Activated T-cell treated with anti-CD3 and anti-CD28 coated beads for 24 hours (primary cell): ENCODE measurements around the gene PSG4.
"Not testable (repeated sequence)": the region's sequence is repeated elsewhere in the genome, so short reads cannot be mapped to it uniquely, and the experiment has no call there.

Experiments used
- DNase-seq: peaks from one replicate; pipeline ENCODE4 v3.0.0-alpha.2; 2020; ENCODE audit warnings: low read depth

PSG4 gene

GRCh38 chr19:43198686-43199419, 6.6 kb downstream of the PSG4 start:
- not testable (repeated sequence) for DNase-seq

GRCh38 chr19:43197666-43198397, 7.6 kb downstream of the PSG4 start:
- DNase-seq, result not testable (repeated sequence)

GRCh38 chr19:43194397-43194796, 11.0 kb downstream of the PSG4 start:
- not testable (repeated sequence) for DNase-seq

- not testable (repeated sequence) for DNase-seq
These were observed 12.9 kb downstream of the PSG4 start for GRCh38 chr19:43192381-43193155.

GRCh38 chr19:43188092-43188491, 17.3 kb downstream of the PSG4 start:
- not testable (repeated sequence) for DNase-seq

- not testable (repeated sequence) for DNase-seq
These were observed 19.0 kb downstream of the PSG4 start, which contains the start of gene PSG5 for GRCh38 chr19:43186311-43186935. Gene PSG5 (minus strand): TSS chr19:43186536. CDS start chr19:43186405, 131 bp downstream.

GRCh38 chr19:43181869-43182771, 23.3 kb downstream of the PSG4 start:
- DNase-seq, result not testable (repeated sequence)

- not testable (repeated sequence) for DNase-seq
These were observed 25.8 kb downstream of the PSG4 start for GRCh38 chr19:43179569-43180147.

GRCh38 chr19:43178577-43178976, 26.9 kb downstream of the PSG4 start:
- not testable (repeated sequence) for DNase-seq

GRCh38 chr19:43165906-43166305, 39.5 kb downstream of the PSG4 start:
- DNase-seq, result not testable (repeated sequence)

GRCh38 chr19:43163135-43163534, 42.3 kb downstream of the PSG4 start:
- DNase-seq, result not testable (repeated sequence)

GRCh38 chr19:43162261-43162660, 43.2 kb downstream of the PSG4 start:
- not testable (repeated sequence) for DNase-seq

GRCh38 chr19:43152214-43152613, 53.2 kb downstream of the PSG4 start:
- no peak for DNase-seq

GRCh38 chr19:43149788-43150187, 55.6 kb downstream of the PSG4 start:
- DNase-seq, result not testable (repeated sequence)

GRCh38 chr19:43148233-43148632, 57.2 kb downstream of the PSG4 start:
- no peak for DNase-seq
